Measurements from ENCODE around the gene VILL. TPM values are rescaled to one million over a fixed set of nuclear protein-coding genes. Genes with fewer than 3 reads are reported as not detected.
A peak's percentile ranks its signal among the peaks of the same experiment; 100 is the strongest.

Gene VILL
- total RNA-seq, 1 donor from 2014 or later, result 46.4 TPM

GRCh38 chr3:38000965-38001455 lies 10.4 kb downstream of the VILL start:
- DNase-seq (ENCODE audit: low spot score), result no peak

DNA sequence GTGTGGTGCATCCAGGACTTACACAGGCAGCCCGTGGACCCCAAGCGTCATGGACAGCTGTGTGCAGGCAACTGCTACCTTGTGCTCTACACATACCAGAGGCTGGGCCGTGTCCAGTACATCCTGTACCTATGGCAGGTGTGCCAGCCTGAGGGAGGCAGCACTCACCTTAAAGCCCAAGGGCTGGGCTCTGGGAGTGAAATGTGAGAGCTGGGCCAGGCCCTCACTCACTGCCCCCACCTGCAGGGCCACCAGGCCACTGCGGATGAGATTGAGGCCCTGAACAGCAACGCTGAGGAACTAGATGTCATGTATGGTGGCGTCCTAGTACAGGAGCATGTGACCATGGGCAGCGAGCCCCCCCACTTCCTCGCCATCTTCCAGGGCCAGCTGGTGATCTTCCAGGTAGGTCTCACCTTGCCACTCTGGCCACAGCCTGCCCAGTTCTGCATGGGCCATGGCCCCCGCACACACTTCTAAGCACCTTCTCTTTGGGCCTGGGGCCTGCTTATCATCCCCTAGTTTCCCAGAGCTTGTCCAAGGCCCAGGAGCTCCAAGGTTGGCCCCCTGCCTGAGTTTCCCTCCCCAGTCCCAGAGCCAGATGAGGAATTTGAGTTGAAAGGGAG lies 11.0 kb downstream of the VILL start:
- no peak for DNase-seq (ENCODE audit: low spot score)

DNA sequence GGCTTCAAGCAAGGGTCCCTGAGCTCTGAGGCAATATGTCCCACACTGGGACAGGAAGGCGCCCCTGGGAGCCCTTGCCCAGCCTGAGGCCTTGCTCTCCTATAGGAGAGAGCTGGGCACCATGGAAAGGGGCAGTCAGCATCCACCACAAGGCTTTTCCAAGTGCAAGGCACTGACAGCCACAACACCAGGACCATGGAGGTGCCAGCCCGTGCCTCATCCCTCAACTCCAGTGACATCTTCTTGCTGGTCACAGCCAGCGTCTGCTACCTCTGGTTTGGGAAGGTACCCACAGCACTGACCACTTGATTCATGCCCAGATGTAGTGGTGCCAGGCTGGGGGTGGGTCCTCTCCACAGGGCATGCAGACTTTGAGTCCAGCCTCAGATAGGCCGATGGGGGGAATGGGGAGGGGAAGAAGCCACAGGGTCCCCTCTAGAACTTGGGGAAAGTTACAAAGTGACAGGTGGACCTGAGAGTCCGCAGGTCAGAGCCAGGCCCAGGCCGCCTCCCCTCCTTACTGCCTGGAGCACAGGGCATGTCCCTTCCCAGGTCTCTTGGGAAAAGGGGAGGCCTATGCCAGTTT lies 11.8 kb downstream of the VILL start:
- DNase-seq (ENCODE audit: low spot score), result no peak

DNA sequence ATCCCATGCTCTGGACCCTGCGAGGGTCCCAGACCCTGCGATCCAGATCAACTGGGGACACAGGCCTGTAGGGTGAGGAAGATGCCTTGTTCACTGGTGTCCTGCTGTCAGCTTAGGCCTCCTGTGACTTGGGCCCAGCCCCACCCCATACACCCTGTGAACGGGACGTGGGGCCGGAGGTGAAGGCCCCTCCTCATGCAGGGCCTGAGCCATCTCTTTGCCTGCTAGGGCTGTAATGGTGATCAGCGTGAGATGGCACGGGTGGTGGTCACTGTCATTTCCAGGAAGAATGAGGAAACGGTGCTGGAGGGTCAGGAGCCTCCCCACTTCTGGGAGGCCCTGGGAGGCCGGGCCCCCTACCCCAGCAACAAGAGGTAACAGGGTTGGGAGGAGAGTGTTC lies 12.4 kb downstream of the VILL start:
- no peak for DNase-seq (ENCODE audit: low spot score)

- DNase-seq (ENCODE audit: low spot score), result no peak
Observed at GRCh38 chr3:38003371-38003816, 12.8 kb downstream of the VILL start.

GRCh38 chr3:38003817-38004414 lies 13.3 kb downstream of the VILL start:
- DNase-seq (ENCODE audit: low spot score), result no peak

GRCh38 chr3:38004415-38005075 lies 14.0 kb downstream of the VILL start:
- DNase-seq (ENCODE audit: low spot score), result peak; percentile 87

DNA sequence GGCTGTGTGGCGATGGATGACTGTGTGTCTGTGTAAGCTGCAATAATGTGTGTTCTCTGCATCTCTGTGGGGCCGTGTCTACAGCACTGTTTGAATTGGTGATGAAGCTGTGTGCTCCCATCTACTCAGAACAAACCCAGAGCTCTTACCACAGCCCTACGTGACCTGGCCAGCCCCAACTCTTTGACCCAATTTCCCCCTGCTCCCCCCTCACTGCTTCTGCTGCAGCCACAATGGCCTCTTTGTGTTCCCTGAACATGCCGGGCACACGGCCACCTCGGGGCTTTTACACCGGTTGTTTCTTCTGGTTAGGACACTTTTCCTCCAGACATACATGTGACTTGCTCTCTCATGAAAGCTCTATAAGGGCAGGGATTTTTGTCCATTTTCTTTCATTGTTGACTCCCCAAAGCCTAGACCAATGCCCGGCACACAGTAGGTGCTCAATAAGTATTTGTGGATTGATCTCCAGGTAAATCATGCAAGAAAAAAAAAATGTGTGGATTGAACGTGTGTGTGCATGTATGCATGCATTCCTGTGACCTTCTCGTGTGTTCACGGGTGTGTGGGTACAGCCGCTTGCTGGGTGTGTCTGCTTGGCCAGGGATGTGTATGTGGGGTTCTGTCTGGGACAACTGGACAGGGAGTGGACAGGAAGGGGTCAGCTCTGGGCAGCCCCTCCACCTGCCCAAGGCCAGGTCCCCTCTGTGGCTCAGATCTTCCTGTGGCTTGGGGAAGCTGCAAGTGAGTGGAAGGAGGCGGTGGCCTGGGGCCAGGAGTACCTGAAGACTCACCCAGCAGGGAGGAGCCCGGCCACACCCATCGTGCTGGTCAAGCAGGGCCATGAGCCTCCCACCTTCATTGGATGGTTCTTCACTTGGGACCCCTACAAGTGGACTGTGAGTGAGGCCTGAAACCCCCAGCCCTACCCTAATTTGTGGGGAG lies 14.8 kb downstream of the VILL start:
- no peak for DNase-seq (ENCODE audit: low spot score)

DNA sequence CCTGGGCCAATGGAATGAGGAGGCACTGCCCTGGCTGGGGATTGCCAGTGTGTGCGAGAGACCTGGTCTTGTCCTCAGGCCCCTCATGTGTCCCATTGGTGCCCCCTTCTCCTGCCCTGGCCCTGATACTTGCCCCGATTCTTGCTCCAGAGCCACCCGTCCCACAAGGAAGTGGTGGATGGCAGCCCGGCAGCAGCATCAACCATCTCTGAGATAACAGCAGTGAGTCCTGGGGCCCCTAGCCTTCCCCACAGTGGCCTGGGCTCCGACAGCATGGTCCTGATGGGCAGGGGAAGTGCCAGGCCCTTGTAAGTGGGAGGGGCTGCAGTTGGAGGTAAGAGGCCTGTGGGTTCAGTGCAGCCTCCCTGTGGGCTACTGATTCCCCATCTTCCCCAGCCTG lies 15.4 kb downstream of the VILL start:
- DNase-seq (ENCODE audit: low spot score), result no peak

GRCh38 chr3:38006445-38006995 lies 15.9 kb downstream of the VILL start:
- no peak for DNase-seq (ENCODE audit: low spot score)

- no peak for DNase-seq (ENCODE audit: low spot score)
Observed at GRCh38 chr3:38007754-38008090, 17.1 kb downstream of the VILL start.

GRCh38 chr3:38008191-38008701 lies 17.7 kb downstream of the VILL start:
- no peak for DNase-seq (ENCODE audit: low spot score)

GRCh38 chr3:38008971-38009580 lies 18.5 kb downstream of the VILL start:
- DNase-seq (ENCODE audit: low spot score), result no peak

DNA sequence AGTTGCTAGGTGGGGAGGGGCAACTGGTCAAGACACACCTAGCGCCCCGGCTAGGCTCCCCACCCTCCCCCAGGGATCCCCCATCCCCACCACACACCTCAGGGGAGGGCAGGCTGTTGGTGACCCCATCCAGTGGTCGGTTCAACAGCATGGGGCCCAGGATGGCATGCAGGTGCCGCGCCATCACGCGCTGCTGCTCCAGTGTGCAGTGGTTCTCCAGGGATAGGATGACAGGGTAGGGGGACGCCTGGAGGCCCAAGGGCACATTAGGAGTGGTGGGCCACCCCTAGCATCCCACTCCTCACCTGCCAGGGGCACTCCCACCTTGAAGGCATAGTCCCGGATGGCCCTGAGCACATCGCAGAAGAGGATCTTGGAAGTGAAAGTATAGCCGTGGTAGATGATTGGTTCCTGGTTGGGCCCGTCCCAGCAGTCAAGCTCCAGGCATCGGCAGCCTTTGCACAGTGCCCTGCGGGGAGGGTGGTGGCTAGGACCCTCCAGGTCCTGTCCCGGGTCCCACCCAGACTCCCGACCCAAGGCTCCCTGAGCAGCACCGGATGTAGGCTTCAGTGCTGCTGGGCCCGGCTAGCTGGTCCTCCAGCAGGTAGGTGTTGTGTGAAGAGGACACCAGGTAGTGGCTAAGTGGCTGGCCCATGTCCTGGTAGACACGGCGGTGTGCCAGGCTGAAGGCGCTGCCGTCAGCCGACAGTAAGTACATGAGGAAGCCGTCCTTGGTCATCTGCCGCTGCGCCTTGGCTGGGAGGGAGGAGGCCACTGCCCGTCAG lies 19.4 kb downstream of the VILL start:
- DNase-seq (ENCODE audit: low spot score), result no peak

DNA sequence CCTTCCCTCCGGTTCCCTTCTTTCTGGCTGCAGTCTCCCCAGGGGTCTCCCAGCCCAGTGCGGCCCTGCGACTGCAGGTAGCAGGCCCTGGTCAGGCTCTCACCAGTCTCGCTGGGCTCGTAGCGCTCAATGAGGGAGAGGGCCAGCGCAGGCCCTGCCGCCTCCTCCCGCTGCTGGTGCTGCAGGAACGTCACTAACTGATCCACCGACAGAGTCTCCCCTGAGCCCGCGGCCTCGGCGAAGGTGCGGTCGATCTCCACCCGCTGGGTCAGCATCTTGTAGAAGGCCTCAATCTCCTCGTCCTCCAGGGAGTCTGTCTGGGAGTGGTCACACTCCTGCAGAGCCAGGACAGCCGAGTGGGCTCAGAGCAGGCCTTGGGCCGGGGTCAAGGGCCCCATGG lies 20.5 kb downstream of the VILL start:
- no peak for DNase-seq (ENCODE audit: low spot score)

GRCh38 chr3:38015485-38015884 lies 24.9 kb downstream of the VILL start:
- DNase-seq (ENCODE audit: low spot score), result no peak

- no peak for DNase-seq (ENCODE audit: low spot score)
Observed at GRCh38 chr3:38015984-38016383, 25.4 kb downstream of the VILL start.

- no peak for DNase-seq (ENCODE audit: low spot score)
Observed at GRCh38 chr3:38016410-38016809, 25.8 kb downstream of the VILL start.

DNA sequence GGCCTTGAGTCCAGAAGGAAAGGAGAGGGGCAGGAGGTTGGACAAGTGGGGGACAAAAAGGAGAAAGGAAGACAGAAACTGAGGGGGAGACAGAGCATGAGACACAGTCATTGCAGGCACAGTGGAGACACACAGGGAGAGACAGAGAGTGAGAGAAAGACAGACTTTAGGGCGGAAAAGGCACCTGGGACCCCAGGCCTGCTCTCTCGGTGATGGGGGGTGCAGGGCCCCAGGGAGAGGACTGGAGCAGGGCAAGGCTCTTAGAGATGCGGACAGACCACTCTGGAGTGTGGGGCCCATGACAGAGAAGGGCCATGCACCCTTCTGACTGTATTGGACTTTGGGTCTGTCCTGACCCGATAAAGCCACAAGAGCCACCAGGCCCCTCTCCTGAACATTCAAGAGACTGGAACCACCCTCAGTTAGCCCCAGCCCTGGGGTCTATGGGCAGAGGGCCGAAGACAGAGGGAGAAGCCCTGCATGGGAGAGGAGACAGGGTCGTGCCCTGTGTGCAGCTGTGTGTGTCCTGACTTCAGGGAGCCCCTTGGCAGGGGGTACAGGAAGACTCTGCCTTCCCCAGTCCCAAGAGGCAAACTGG lies 26.4 kb downstream of the VILL start:
- DNase-seq (ENCODE audit: low spot score), result no peak

All from ureter (tissue), 1 donor.